HL-60/S4 treated with retinoic acid at 250 ng/mL for 4 days and 3 days (cell line): Measurements from ENCODE around the gene LRRC23.
"Not testable (repeated sequence)": the region's sequence is repeated elsewhere in the genome, so short reads cannot be mapped to it uniquely, and the experiment has no call there.

ENCODE experiments used
- in situ Hi-C: fragments of 300-500 bp; cut with MboI; formaldehyde crosslinking; loops from 2 replicates; pipeline ENCODE4 v1.7.0; 2022; ENCODE audit warnings: low sequenced_read_pairs

LRRC23 gene

GRCh38 chr12:6904280-6905276, at the start of gene LRRC23:
Gene LRRC23 (plus strand): TSS chr12:6904822. CDS start chr12:6905634, 812 bp downstream.
- in situ Hi-C loops, result no loop called here

GRCh38 chr12:6855322-6855721, 49.3 kb upstream of the LRRC23 start:
- in situ Hi-C loops, result no loop called here

- in situ Hi-C loops, result no loop called here
Measured at GRCh38 chr12:6858799-6859198, 45.8 kb upstream of the LRRC23 start.

DNA sequence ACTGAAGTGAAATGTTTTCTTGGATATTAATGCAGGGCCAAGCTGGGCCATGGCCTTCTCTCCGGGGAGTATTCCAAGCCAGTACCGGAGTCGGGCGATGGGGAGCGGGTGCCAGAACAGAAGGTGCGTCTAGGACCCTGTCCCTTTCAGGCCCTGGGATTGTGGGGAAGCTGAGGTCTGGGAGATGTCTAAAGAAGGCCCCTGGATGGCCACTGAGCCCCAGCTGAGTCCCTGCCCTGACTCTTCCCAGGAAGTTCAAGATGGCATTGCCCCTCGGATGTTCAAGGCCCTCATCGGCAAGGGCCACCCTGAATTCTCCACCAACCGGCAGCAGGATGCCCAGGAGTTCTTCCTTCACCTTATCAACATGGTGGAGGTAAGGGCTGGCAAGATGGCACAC, 44.5 kb upstream of the LRRC23 start:
- in situ Hi-C loops, result no loop called here

DNA sequence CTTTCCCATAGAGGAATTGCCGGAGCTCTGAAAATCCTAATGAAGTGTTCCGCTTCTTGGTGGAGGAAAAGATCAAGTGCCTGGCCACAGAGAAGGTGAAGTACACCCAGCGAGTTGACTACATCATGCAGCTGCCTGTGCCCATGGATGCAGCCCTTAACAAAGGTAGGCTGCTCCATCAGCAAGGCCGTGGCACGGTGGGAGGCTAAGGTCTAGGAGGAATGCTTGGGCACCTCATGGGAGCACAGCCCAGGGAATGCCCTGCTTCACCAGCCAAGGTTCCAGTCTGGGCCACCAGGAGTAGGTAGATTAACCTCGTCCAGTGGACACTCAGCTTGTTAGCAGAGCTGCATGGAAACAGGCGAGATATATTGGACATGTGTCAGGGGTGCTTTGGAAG, 43.7 kb upstream of the LRRC23 start:
- in situ Hi-C loops, result no loop called here

- in situ Hi-C loops, result no loop called here
Measured at GRCh38 chr12:6861391-6861790, 43.2 kb upstream of the LRRC23 start.

GRCh38 chr12:6863033-6863432, 41.6 kb upstream of the LRRC23 start:
- in situ Hi-C loops, result no loop called here

GRCh38 chr12:6863586-6864321, 40.9 kb upstream of the LRRC23 start:
- in situ Hi-C loops, result no loop called here

GRCh38 chr12:6865307-6865706, 39.3 kb upstream of the LRRC23 start:
- in situ Hi-C loops, result not testable (repeated sequence)

- in situ Hi-C loops, result no loop called here
Measured at GRCh38 chr12:6866163-6866919, 38.3 kb upstream of the LRRC23 start.

GRCh38 chr12:6866920-6867412, 37.7 kb upstream of the LRRC23 start:
- in situ Hi-C loops, result no loop called here

GRCh38 chr12:6867413-6868210, 37.0 kb upstream of the LRRC23 start, which contains the start of gene TPI1:
Gene TPI1 (plus strand): TSS chr12:6867531. CDS start chr12:6867567, 36 bp downstream.
- in situ Hi-C loops, result no loop called here

DNA sequence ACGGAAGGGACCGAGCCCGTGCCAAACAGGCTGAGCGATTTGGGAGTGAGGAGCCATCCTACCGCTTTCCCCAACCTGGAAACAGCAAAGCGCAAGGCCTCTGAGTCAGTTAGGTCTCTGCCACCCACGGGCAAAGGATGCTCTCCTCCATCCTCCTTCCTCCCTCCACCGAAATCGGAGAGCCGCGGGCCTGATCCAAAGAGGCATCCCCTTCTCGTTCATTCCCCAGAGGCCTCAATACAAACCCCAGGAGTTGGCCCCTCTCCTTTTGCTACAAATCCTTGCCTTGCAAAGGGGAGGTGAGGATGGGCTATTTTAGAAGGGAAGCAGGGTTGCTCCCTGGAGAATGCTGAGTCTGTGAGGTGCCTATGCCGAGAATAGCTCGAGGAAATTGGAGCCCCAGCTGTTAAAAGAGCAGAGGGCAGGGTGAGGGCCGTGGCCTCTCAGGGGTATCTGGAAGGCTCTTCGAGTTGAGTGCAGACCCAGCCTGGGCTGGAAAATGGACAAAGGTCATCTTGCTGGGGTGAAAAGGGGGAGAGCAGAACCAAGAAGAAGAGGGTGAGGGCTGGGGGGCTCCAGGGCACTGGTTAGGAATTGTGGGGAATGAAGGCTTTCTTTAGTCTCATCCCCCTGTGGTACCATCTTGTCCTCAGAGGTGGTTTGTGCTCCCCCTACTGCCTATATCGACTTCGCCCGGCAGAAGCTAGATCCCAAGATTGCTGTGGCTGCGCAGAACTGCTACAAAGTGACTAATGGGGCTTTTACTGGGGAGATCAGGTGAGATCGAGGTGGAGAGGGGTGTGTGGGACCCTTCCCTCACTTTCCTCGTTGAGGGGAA, 36.2 kb upstream of the LRRC23 start:
- in situ Hi-C loops, result no loop called here

DNA sequence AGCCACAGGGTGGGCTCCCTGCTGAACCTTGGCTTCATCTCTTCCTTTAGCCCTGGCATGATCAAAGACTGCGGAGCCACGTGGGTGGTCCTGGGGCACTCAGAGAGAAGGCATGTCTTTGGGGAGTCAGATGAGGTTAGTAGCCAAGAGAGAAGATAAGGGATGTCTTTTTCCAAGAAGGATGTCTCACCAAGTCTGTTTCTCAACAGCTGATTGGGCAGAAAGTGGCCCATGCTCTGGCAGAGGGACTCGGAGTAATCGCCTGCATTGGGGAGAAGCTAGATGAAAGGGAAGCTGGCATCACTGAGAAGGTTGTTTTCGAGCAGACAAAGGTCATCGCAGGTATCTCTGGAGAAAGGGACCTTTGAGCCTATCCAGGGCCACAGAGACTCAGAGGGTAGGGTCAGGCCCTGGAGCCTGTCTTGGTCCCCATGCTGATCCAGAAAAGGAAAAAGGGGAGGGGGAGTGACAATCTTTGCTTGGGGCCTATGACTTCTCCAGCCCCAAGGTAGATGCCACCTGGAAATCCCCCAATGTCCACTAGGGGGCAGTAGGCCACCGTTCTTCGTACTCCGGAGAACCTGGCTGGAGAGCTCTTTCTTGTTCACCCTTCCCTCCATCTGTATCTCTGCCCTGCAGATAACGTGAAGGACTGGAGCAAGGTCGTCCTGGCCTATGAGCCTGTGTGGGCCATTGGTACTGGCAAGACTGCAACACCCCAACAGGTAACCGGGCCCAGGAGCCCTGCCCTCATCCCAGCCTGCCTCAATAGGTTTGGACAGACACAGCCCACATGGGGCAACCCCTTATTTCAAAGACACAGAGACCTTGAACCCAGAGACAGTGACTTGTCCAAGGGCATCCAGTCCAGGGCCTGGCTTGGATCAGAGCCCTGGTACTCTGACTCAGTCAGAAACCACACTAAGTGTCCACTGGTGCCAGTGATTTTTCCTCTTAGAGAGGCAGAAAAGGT, 35.3 kb upstream of the LRRC23 start:
- in situ Hi-C loops, result no loop called here

DNA sequence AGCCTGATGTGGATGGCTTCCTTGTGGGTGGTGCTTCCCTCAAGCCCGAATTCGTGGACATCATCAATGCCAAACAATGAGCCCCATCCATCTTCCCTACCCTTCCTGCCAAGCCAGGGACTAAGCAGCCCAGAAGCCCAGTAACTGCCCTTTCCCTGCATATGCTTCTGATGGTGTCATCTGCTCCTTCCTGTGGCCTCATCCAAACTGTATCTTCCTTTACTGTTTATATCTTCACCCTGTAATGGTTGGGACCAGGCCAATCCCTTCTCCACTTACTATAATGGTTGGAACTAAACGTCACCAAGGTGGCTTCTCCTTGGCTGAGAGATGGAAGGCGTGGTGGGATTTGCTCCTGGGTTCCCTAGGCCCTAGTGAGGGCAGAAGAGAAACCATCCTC, 34.3 kb upstream of the LRRC23 start:
- in situ Hi-C loops, result not testable (repeated sequence)

DNA sequence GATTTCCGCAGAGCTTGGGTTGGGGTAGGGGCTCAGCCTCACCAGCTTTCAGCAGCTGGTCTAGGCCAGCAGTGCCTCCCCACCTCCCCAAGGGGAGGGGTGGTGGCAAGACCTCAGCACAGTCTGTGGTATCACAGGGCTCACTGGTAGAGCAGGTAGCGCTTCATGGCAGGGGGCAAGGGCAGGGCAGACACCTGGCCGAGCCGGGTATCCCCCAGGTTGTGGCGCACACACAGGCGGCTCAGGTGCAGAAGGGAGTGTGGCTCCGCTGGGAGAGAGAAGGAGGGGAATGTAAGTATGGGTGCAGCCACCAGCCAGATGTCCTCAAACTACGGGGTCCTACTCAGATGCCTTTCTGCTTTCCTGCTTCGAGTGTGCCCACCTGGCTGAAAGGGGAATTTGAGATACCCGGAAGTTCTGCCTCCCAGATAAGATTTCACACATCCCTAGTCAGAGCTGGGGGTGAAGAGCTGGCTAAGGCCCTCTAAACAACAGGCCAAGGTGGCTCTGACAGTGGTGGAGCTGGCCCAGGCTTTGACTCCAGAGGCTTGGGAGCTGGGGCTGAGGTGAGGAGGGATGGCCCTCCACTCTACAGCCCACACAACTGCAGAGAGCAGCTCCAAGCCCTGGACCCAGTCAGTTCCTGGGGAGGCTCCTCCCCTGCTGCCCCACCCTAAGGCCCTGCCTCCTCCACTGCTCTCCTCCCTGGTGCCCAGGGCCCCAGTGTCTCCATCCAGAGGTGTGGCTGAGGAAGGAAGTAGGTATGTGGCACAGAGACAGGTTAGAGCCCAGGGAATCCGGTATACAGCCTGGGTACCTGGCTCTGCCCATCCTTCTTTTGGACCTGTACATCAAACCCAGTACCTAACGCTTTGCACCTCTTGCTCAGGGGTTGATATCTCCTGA, 33.3 kb upstream of the LRRC23 start:
- in situ Hi-C loops, result no loop called here
